Loucy (cell line): Measurements from ENCODE around the gene PANK4.

Source experiments
- EZH2phosphoT487 ChIP-seq: fragments of 200-600 bp; IDR thresholded peaks from 2 replicates; pipeline ENCODE4 v1.6.1; 2018; ENCODE audit warnings: antibody characterized with exemption, mild to moderate bottlenecking, moderate library complexity, borderline replicate concordance
- TF ChIP-seq, protein P1 (sequence below): fragments of 200-600 bp; sonication (generic); conservative IDR thresholded peaks from 2 replicates; pipeline ENCODE4 v1.5.1; 2014; ENCODE audit warnings: mild to moderate bottlenecking, antibody characterized with exemption, low read length

DNA sequence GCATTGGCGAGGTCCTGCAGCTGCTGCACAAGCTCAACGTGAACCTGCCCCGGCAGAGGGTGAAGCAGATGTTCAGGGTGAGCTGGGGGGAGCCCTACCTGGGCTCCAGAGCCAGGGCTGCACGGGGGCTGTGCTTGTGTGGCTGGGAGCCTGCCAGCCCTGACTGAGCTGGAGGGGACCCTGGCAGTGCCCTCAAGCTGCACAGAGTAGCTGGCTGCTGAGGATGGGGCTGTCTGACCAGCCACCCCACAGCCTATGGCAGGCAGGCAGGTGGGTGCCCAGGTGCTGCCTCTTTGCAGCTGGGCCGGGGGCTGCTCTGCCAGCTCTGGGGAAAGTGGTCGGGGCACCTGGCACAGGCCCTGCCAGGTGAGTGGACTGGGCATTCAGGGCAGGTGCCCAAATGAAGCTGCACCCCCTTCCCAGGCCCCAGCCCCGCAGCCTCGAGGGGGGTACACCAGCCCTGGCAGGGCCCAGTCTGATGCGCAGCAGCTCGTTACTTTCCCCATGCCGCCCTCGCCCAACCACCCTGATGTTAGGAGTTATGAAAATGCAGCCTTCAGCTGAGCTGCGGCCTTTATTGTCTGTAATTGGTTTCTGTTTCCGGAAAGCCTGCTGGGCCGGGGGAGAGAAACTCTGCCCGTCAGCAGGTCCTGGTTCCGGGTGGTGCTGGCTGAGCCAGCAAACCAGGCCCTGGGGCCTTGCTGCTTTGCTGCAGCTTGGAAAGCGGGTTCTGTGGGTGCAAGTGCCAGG is 46.0 kb downstream of the PANK4 start:
- TF ChIP-seq, protein P1, sequence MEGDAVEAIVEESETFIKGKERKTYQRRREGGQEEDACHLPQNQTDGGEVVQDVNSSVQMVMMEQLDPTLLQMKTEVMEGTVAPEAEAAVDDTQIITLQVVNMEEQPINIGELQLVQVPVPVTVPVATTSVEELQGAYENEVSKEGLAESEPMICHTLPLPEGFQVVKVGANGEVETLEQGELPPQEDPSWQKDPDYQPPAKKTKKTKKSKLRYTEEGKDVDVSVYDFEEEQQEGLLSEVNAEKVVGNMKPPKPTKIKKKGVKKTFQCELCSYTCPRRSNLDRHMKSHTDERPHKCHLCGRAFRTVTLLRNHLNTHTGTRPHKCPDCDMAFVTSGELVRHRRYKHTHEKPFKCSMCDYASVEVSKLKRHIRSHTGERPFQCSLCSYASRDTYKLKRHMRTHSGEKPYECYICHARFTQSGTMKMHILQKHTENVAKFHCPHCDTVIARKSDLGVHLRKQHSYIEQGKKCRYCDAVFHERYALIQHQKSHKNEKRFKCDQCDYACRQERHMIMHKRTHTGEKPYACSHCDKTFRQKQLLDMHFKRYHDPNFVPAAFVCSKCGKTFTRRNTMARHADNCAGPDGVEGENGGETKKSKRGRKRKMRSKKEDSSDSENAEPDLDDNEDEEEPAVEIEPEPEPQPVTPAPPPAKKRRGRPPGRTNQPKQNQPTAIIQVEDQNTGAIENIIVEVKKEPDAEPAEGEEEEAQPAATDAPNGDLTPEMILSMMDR = no peak
- no peak for TF ChIP-seq EZH2phosphoT487
